HG02798 (cell line): ENCODE data around the gene DMRT3.

ENCODE experiments used
- ATAC-seq: cut with Tn5 transposase; IDR thresholded peaks from one replicate; pipeline ENCODE4 v1.9.1; 2021; ENCODE audit warnings: mild to moderate bottlenecking; ENCODE audit not compliant: unreplicated experiment, poor library complexity

The DMRT3 gene

GRCh38 chr9:969310-970150, 6.9 kb upstream of the DMRT3 start:
- no peak for ATAC-seq

- no peak for ATAC-seq
Observed at GRCh38 chr9:970151-970996, 6.1 kb upstream of the DMRT3 start.

GRCh38 chr9:971901-972500, 4.5 kb upstream of the DMRT3 start:
- no peak for ATAC-seq

- ATAC-seq: no peak
Observed at GRCh38 chr9:972501-973294, 3.8 kb upstream of the DMRT3 start.

GRCh38 chr9:973295-973834, 3.1 kb upstream of the DMRT3 start:
- ATAC-seq: no peak

GRCh38 chr9:974031-974995, 2.1 kb upstream of the DMRT3 start:
- ATAC-seq: no peak

- no peak for ATAC-seq
Observed at GRCh38 chr9:974996-975739, 1.3 kb upstream of the DMRT3 start.

- ATAC-seq: no peak
Observed at GRCh38 chr9:975740-976257, 656 bp upstream of the DMRT3 start.

GRCh38 chr9:976943-977837, 735 bp downstream of the DMRT3 start:
- no peak for ATAC-seq

- ATAC-seq: no peak
Observed at GRCh38 chr9:977838-978830, 1.7 kb downstream of the DMRT3 start.

- ATAC-seq: no peak
Observed at GRCh38 chr9:979983-980382, 3.5 kb downstream of the DMRT3 start.

GRCh38 chr9:980640-981039, 4.2 kb downstream of the DMRT3 start:
- ATAC-seq: no peak

GRCh38 chr9:981491-981898, 5.0 kb downstream of the DMRT3 start:
- no peak for ATAC-seq

GRCh38 chr9:982394-983230, 6.2 kb downstream of the DMRT3 start:
- no peak for ATAC-seq

- peak; percentile 57 for ATAC-seq
Observed at GRCh38 chr9:994005-994404, 17.6 kb downstream of the DMRT3 start.
